SK-N-SH (cell line): ENCODE data around the gene HNRNPC.

Experiments used
- CTCF ChIP-seq: fragments of 200-600 bp; sonication (generic); IDR thresholded peaks from 2 replicates; pipeline ENCODE4 v1.6.1; 2017; ENCODE audit warnings: antibody characterized with exemption, mild to moderate bottlenecking, moderate library complexity
- EP300 ChIP-seq, 2 experiments: IDR thresholded peaks; 2 replicates each; pipeline versions ENCODE4 v1.4.0 to v1.6.1; 2012; ENCODE audit warnings: borderline replicate concordance in 1 of 2, low read depth in 1 of 2, low read length in 1 of 2
- GATA2 ChIP-seq: sonication (generic); formaldehyde crosslinking; IDR thresholded peaks from 2 replicates; pipeline ENCODE4 v1.5.0; 2020; ENCODE audit warnings: mild to moderate bottlenecking, missing genetic modification reagents
- MAX ChIP-seq: IDR thresholded peaks from 2 replicates; pipeline ENCODE4 v1.4.0; 2012; ENCODE audit warnings: low read depth
- MEF2A ChIP-seq: IDR thresholded peaks from 2 replicates; pipeline ENCODE4 v1.4.0; 2012; ENCODE audit warnings: low read depth, borderline replicate concordance
- MXI1 ChIP-seq: IDR thresholded peaks from 2 replicates; pipeline ENCODE4 v1.6.1; 2012; ENCODE audit warnings: mild to moderate bottlenecking, low read depth, low read length, improper control_type of control experiment
- NFIC ChIP-seq: IDR thresholded peaks from 2 replicates; pipeline ENCODE4 v1.4.0; 2012; ENCODE audit warnings: borderline replicate concordance
- NRF1 ChIP-seq: IDR thresholded peaks from 2 replicates; pipeline ENCODE4 v1.6.1; 2012; ENCODE audit warnings: low read depth, mild to moderate bottlenecking, low read length
- RAD21 ChIP-seq: IDR thresholded peaks from 2 replicates; pipeline ENCODE4 v1.6.1; 2012; ENCODE audit warnings: mild to moderate bottlenecking, low read length
- REST ChIP-seq: IDR thresholded peaks from 2 replicates; pipeline ENCODE4 v1.6.1; 2012; ENCODE audit warnings: mild to moderate bottlenecking, low read depth, low read length, moderate library complexity
- TAF1 ChIP-seq: IDR thresholded peaks from 2 replicates; pipeline ENCODE4 v1.6.1; 2012; ENCODE audit warnings: low read depth, mild to moderate bottlenecking, low read length, moderate library complexity, borderline replicate concordance
- TCF12 ChIP-seq: IDR thresholded peaks from 2 replicates; pipeline ENCODE4 v1.4.0; 2012
- USF1 ChIP-seq: IDR thresholded peaks from 2 replicates; pipeline ENCODE4 v1.4.0; 2012; ENCODE audit warnings: low read depth, borderline replicate concordance

GRCh38 chr14:21226467-21226866 is 42.8 kb downstream of the HNRNPC start:
- TF ChIP-seq MXI1 (no peak), REST (no peak), MAX (no peak), CTCF (no peak), RAD21 (no peak), TAF1 (no peak), TCF12 (no peak), EP300 (IDR thresholded peaks at IDR 0.05; ENCODE audit: borderline replicate concordance in 1 of 2, low read depth in 1 of 2, low read length in 1 of 2) (no peak), NFIC (no peak), NRF1 (no peak), MEF2A (no peak), USF1 (no peak), GATA2 (CRISPR knock-in tag) (no peak)
